Measurements from ENCODE around the gene LEMD3. TPM values are rescaled to one million over a fixed set of nuclear protein-coding genes. Genes with fewer than 3 reads are reported as not detected.
A peak's percentile ranks its signal among the peaks of the same experiment; 100 is the strongest.

The LEMD3 gene
- total RNA-seq, 1 donor from 2014 or later: 20.9 TPM

- Mint-ChIP-seq H3K4me3 (ENCODE audit: unreplicated experiment) (no peak overlapping the region), H3K27ac (ENCODE audit: unreplicated experiment) (no peak overlapping the region), H3K4me1 (ENCODE audit: low read depth, unreplicated experiment) (peaks cover 12% of the 10 kb centered on the region), H3K9me3 (ENCODE audit: unreplicated experiment) (peaks cover 12% of the 10 kb centered on the region), H3K27me3 (ENCODE audit: low read depth, unreplicated experiment) (no peaks in the 10 kb centered on the region), H3K36me3 (ENCODE audit: low read depth, unreplicated experiment) (no peaks in the 10 kb centered on the region)
- H3K9me3 ChIP-seq (ENCODE audit: insufficient read depth, low read depth, low read length): no peaks in the 10 kb centered on the region
- TF ChIP-seq EZH2 (IDR thresholded peaks at IDR 0.05; ENCODE audit: insufficient read depth, low read length): no peak
- TF ChIP-seq, protein P1, sequence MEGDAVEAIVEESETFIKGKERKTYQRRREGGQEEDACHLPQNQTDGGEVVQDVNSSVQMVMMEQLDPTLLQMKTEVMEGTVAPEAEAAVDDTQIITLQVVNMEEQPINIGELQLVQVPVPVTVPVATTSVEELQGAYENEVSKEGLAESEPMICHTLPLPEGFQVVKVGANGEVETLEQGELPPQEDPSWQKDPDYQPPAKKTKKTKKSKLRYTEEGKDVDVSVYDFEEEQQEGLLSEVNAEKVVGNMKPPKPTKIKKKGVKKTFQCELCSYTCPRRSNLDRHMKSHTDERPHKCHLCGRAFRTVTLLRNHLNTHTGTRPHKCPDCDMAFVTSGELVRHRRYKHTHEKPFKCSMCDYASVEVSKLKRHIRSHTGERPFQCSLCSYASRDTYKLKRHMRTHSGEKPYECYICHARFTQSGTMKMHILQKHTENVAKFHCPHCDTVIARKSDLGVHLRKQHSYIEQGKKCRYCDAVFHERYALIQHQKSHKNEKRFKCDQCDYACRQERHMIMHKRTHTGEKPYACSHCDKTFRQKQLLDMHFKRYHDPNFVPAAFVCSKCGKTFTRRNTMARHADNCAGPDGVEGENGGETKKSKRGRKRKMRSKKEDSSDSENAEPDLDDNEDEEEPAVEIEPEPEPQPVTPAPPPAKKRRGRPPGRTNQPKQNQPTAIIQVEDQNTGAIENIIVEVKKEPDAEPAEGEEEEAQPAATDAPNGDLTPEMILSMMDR (IDR thresholded peaks at IDR 0.05; ENCODE audit: insufficient read depth, low read depth, low read length): no peak
- peaks cover 5% of the 10 kb centered on the region for H3K4me1 ChIP-seq (ENCODE audit: insufficient read depth, low read length)
- H3K9ac ChIP-seq (ENCODE audit: low read length): no peak overlapping the region
- no peaks in the 10 kb centered on the region for H3K36me3 ChIP-seq (ENCODE audit: insufficient read depth, low read length)
- FAIRE-seq: no peak
- H3K27ac ChIP-seq (ENCODE audit: low read depth, low read length): no peak overlapping the region
- peaks cover 89% of the 10 kb centered on the region for H3K79me2 ChIP-seq (ENCODE audit: insufficient read depth, low read length)
- peaks cover 70% of the 10 kb centered on the region for H4K20me1 ChIP-seq (ENCODE audit: insufficient read depth, low read length)
- H3K4me2 ChIP-seq (ENCODE audit: low read length): no peak overlapping the region
- no peak overlapping the region for H3K4me3 ChIP-seq (ENCODE audit: insufficient read depth, low read depth, low read length)
- no peak overlapping the region for H2AFZ ChIP-seq (ENCODE audit: low read depth, low read length)
- peak; percentile 57 for DNase-seq (ENCODE audit: low read depth)
- no peaks in the 10 kb centered on the region for H3K27me3 ChIP-seq (ENCODE audit: insufficient read depth, low read length)
Observed at GRCh38 chr12:65200007-65200665, 30.8 kb downstream of the LEMD3 start.

DNA sequence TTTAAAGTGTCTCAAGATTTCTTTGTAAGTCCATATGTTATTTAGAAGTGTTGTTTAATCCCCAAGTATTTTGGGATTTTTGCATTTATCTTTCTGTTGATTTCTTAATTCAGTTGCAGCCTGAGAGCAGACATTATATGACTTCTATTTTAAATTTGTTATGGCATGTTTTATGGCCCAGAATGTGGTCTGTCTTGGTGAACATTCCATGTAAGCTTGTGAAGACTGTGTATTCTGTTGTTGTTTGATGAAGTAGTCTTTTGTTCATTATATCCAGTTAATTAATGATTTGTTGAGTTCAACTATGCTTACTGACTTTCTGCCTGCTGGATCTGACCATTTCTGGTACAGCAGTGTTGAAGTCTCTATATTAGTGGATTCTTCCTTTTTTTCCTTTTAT lies 34.0 kb downstream of the LEMD3 start:
- DNase-seq (ENCODE audit: low read depth): no peak
- Mint-ChIP-seq H3K9me3 (ENCODE audit: unreplicated experiment) (peaks cover 3% of the 10 kb centered on the region), H3K27ac (ENCODE audit: unreplicated experiment) (no peak overlapping the region), H3K36me3 (ENCODE audit: low read depth, unreplicated experiment) (no peaks in the 10 kb centered on the region), H3K27me3 (ENCODE audit: low read depth, unreplicated experiment) (no peaks in the 10 kb centered on the region), H3K4me1 (ENCODE audit: low read depth, unreplicated experiment) (peaks cover 14% of the 10 kb centered on the region), H3K4me3 (ENCODE audit: unreplicated experiment) (no peak overlapping the region)
- H3K27me3 ChIP-seq (ENCODE audit: insufficient read depth, low read length): no peaks in the 10 kb centered on the region
- H3K9ac ChIP-seq (ENCODE audit: low read length): no peak overlapping the region
- no peak for FAIRE-seq
- H3K79me2 ChIP-seq (ENCODE audit: insufficient read depth, low read length): peaks cover 90% of the 10 kb centered on the region
- TF ChIP-seq EZH2 (IDR thresholded peaks at IDR 0.05; ENCODE audit: insufficient read depth, low read length): no peak
- TF ChIP-seq, protein P1 (IDR thresholded peaks at IDR 0.05; ENCODE audit: insufficient read depth, low read depth, low read length): no peak
- H3K4me3 ChIP-seq (ENCODE audit: insufficient read depth, low read depth, low read length): no peak overlapping the region
- H2AFZ ChIP-seq (ENCODE audit: low read depth, low read length): no peak overlapping the region
- no peaks in the 10 kb centered on the region for H3K9me3 ChIP-seq (ENCODE audit: insufficient read depth, low read depth, low read length)
- H3K27ac ChIP-seq (ENCODE audit: low read depth, low read length): no peak overlapping the region
- H4K20me1 ChIP-seq (ENCODE audit: insufficient read depth, low read length): peaks cover 73% of the 10 kb centered on the region
- no peaks in the 10 kb centered on the region for H3K36me3 ChIP-seq (ENCODE audit: insufficient read depth, low read length)
- peaks cover 5% of the 10 kb centered on the region for H3K4me1 ChIP-seq (ENCODE audit: insufficient read depth, low read length)
- H3K4me2 ChIP-seq (ENCODE audit: low read length): no peak overlapping the region

DNA sequence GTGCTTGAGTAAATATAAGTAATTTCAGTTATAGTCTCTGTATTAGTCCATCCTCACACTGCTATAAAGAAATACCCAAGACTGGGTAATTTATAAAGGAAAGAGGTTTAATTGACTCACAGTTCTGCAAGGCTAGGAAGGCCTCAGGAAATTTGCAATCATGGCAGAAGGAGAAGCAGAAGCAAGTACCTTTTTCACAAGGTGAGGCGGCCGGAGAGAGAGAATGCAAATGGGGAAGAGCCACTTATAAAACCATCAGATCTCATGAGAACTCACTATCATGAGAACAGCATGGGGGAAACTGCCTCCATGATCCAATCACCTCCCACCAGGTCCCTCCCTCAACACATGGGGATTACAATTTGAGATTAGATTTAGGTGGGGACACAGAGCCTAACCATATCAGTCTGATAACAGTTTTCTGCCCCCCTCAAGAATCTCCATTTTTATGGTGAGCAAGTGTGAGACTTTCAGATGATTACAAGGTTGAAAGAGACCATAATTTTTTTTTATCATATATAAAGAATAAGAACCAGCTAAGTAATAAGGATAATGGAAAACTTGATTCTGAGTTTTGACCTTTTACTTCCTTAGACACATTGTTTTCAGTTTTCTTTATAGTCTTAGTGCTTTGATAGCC lies 35.6 kb downstream of the LEMD3 start:
- Mint-ChIP-seq H3K4me1 (ENCODE audit: low read depth, unreplicated experiment) (peaks cover 18% of the 10 kb centered on the region), H3K4me3 (ENCODE audit: unreplicated experiment) (no peak overlapping the region), H3K27me3 (ENCODE audit: low read depth, unreplicated experiment) (no peaks in the 10 kb centered on the region), H3K36me3 (ENCODE audit: low read depth, unreplicated experiment) (no peaks in the 10 kb centered on the region), H3K27ac (ENCODE audit: unreplicated experiment) (no peak overlapping the region), H3K9me3 (ENCODE audit: unreplicated experiment) (peaks cover 3% of the 10 kb centered on the region)
- Histone ChIP-seq H3K9ac (ENCODE audit: low read length) (no peak overlapping the region), H3K27ac (ENCODE audit: low read depth, low read length) (no peak overlapping the region), H3K27me3 (ENCODE audit: insufficient read depth, low read length) (no peaks in the 10 kb centered on the region), H2AFZ (ENCODE audit: low read depth, low read length) (no peak overlapping the region), H3K4me2 (ENCODE audit: low read length) (no peak overlapping the region), H3K4me1 (ENCODE audit: insufficient read depth, low read length) (peaks cover 4% of the 10 kb centered on the region), H4K20me1 (ENCODE audit: insufficient read depth, low read length) (peaks cover 74% of the 10 kb centered on the region), H3K4me3 (ENCODE audit: insufficient read depth, low read depth, low read length) (no peak overlapping the region), H3K36me3 (ENCODE audit: insufficient read depth, low read length) (no peaks in the 10 kb centered on the region), H3K79me2 (ENCODE audit: insufficient read depth, low read length) (peaks cover 93% of the 10 kb centered on the region), H3K9me3 (ENCODE audit: insufficient read depth, low read depth, low read length) (no peaks in the 10 kb centered on the region)
- FAIRE-seq (no peak), DNase-seq (ENCODE audit: low read depth) (no peak)
- no peak for TF ChIP-seq EZH2 (IDR thresholded peaks at IDR 0.05; ENCODE audit: insufficient read depth, low read length)
- TF ChIP-seq, protein P1 (IDR thresholded peaks at IDR 0.05; ENCODE audit: insufficient read depth, low read depth, low read length): no peak
